Lower lobe of right lung (tissue), 2 donors: ENCODE measurements around the gene TCP10L. TPM values are rescaled to one million over a fixed set of nuclear protein-coding genes. Genes with fewer than 3 reads are reported as not detected.

Experiments used
- ATAC-seq, 2 donors: fragments of 200-7000 bp; cut with Tn5 transposase; one replicate each; pipeline ENCODE4 v1.9.1; 2020 to 2022; ENCODE audit warnings: mild to moderate bottlenecking in 2 of 2, moderate library complexity in 2 of 2
- DNase-seq: peaks from one replicate; pipeline ENCODE4 v3.0.0-alpha.2; 2020
- H3K27ac ChIP-seq: fragments of 200-600 bp; one replicate; pipeline ENCODE4 v1.8.0; 2022
- H3K27me3 ChIP-seq: fragments of 200-600 bp; one replicate; pipeline ENCODE4 v1.8.0; 2022; ENCODE audit warnings: low read depth
- H3K36me3 ChIP-seq: fragments of 200-600 bp; one replicate; pipeline ENCODE4 v1.8.0; 2022; ENCODE audit warnings: mild to moderate bottlenecking
- H3K4me1 ChIP-seq: fragments of 200-600 bp; one replicate; pipeline ENCODE4 v1.8.0; 2022
- H3K4me3 ChIP-seq: fragments of 200-600 bp; one replicate; pipeline ENCODE4 v1.8.0; 2022; ENCODE audit warnings: mild to moderate bottlenecking
- H3K9me3 ChIP-seq: fragments of 200-600 bp; one replicate; pipeline ENCODE4 v1.8.0; 2022
- intact Hi-C: fragments of 100-400 bp; cut with DNase I; formaldehyde crosslinking; loops from one replicate; pipeline ENCODE4 v1.11.0; 2022
- total RNA-seq: library from RNA; stranded (reverse); fragmentation: NEBNext Ultra II Directional; extraction: Animal tissue kit (Norgen Biotek cat#: 25700); gene quantifications from one replicate; pipeline ENCODE4 v1.2.1, GENCODE V29; 2021
- TF ChIP-seq, protein P1 (sequence below): fragments of 200-600 bp; IDR thresholded peaks from one replicate; pipeline ENCODE4 v1.8.0; 2022; ENCODE audit warnings: antibody characterized with exemption, mild to moderate bottlenecking
- donor health status: DM: no; HTN: yes; CAD: no; lungs with severe emphysema.

TCP10L gene
- total RNA-seq, 1 donor from 2014 or later: 0.71 TPM

DNA sequence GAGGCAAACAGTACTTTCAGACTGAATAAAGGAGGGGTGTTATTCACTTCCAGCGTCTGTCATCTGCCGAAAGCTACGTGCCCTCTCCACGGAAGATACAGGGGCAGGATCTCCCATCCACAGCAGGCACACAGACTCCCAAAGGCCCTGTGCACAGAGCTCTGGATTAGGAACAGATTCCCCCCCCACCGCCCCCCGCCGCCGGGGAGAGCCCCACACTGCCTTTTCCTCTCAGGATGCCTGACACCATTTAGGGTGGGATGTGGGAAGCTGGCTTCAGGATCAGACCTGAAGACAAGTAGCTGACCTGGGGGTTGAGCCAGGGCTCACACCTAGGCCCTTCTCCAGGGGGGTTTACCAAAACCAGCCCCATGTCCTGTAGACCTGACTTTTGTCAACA, 8.4 kb upstream of the TCP10L start:
- Histone ChIP-seq H3K27me3 (no peaks in the 10 kb centered on the region), H3K9me3 (no peaks in the 10 kb centered on the region), H3K27ac (no peak overlapping the region), H3K36me3 (peaks cover 15% of the 10 kb centered on the region), H3K4me1 (no peaks in the 10 kb centered on the region), H3K4me3 (no peak overlapping the region)
- no peak for DNase-seq
- intact Hi-C loops: no loop called here
- TF ChIP-seq, protein P1, sequence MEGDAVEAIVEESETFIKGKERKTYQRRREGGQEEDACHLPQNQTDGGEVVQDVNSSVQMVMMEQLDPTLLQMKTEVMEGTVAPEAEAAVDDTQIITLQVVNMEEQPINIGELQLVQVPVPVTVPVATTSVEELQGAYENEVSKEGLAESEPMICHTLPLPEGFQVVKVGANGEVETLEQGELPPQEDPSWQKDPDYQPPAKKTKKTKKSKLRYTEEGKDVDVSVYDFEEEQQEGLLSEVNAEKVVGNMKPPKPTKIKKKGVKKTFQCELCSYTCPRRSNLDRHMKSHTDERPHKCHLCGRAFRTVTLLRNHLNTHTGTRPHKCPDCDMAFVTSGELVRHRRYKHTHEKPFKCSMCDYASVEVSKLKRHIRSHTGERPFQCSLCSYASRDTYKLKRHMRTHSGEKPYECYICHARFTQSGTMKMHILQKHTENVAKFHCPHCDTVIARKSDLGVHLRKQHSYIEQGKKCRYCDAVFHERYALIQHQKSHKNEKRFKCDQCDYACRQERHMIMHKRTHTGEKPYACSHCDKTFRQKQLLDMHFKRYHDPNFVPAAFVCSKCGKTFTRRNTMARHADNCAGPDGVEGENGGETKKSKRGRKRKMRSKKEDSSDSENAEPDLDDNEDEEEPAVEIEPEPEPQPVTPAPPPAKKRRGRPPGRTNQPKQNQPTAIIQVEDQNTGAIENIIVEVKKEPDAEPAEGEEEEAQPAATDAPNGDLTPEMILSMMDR: no peak
- no peak for ATAC-seq

DNA sequence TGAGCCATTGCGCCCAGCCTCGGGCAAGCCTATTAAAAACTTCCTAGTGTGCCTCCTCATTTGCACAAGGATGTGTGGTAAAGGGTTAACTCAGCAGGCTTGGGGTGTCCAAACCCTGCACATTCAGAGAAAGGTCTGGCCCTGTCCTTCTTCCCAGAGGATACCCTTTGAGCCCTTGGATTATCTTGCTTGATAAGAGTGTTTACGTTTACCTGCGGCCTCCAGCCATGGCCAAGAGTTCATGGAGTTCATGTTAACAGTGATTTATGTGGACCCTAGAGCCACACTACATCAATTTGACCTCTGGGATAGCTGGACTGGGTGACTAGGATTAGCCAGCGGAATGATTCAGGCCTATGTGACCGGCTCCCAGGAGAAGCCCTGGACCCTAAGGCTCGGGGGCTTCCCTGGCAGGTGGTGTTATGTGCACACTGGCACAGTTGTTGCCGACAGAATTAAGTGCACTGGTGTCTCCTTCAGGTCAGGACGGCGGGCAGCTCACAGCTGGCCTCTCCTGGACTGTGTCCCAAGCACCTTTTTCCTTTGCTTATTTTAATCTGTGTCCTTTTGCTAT, 7.7 kb upstream of the TCP10L start:
- no peak for DNase-seq
- H3K4me3 ChIP-seq: no peak overlapping the region
- H3K4me1 ChIP-seq: no peaks in the 10 kb centered on the region
- TF ChIP-seq, protein P1: no peak
- no peak for ATAC-seq
- intact Hi-C loops: no loop called here
- no peaks in the 10 kb centered on the region for H3K27me3 ChIP-seq
- no peak overlapping the region for H3K27ac ChIP-seq
- H3K9me3 ChIP-seq: no peaks in the 10 kb centered on the region
- peaks cover 8% of the 10 kb centered on the region for H3K36me3 ChIP-seq

DNA sequence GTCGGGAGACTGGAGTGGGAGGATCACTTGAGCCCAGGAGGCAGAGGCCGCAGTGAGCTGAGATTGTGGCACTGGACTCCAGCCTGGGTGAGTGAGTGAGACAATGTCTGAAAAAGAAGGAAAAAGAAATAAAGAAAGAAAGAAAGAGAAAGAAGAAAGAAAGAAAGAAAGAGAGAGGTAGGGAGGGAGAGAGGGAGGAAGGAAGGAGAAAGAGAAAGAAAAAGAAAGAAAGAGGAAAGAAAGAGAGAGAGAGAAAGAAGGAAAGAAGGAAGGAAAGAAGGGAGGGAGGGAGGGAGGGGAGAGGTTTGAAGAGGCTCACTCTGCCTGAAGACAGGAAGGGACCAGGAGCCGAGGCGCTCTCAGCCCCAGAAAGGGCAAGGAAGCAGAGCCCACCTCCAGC, 4.8 kb upstream of the TCP10L start:
- H3K36me3 ChIP-seq: no peaks in the 10 kb centered on the region
- DNase-seq (no peak), ATAC-seq (no peak)
- H3K4me3 ChIP-seq: no peak overlapping the region
- H3K9me3 ChIP-seq: no peaks in the 10 kb centered on the region
- H3K27me3 ChIP-seq: no peaks in the 10 kb centered on the region
- no peak overlapping the region for H3K27ac ChIP-seq
- intact Hi-C loops: no loop called here
- TF ChIP-seq, protein P1: no peak
- H3K4me1 ChIP-seq: no peaks in the 10 kb centered on the region

DNA sequence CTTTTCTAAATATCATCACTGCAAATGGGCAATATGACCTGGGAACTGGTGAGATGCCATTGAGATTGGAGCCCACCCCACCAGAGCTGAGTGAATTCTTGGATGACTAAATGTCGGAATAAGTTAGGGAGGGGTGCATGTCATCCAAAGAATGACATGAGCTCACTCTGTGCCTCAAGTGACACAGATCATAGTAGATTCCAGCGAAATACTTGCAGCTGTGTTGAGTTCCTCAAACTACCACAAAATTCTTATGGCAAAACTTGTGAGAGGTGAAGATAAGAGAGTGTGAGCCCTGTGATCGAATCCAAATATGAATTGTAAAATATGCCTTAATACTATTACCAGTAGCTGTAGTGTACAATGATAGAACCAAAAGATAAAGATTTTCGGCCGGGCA, 2.3 kb upstream of the TCP10L start:
- Histone ChIP-seq H3K4me3 (no peak overlapping the region), H3K36me3 (no peaks in the 10 kb centered on the region), H3K9me3 (no peaks in the 10 kb centered on the region), H3K4me1 (no peaks in the 10 kb centered on the region), H3K27me3 (no peaks in the 10 kb centered on the region), H3K27ac (no peak overlapping the region)
- TF ChIP-seq, protein P1: no peak
- DNase-seq (no peak), ATAC-seq (no peak)
- intact Hi-C loops: no loop called here

DNA sequence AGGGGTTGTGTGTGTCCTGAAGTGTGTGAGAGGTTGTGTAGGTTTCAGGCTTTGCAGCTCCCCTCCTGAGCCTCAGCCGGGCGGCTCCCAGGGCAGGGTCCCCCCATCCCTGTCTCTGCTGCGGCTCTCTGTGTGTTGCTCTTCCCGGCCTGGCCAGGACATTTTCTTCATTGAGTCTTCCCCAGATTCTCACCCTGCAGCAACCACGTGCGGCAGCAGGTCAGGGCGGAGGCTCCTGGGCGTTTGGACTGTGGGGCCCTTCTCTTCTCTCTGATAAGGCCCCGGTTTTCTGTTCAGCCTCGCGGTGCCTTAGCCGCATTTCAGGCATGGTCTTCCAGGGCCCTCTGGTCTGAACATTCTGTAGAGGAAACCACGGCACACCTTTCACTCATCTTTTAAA, 1.8 kb upstream of the TCP10L start:
- Histone ChIP-seq H3K4me1 (no peaks in the 10 kb centered on the region), H3K36me3 (no peaks in the 10 kb centered on the region), H3K9me3 (no peaks in the 10 kb centered on the region), H3K27ac (no peak overlapping the region), H3K27me3 (no peaks in the 10 kb centered on the region), H3K4me3 (no peak overlapping the region)
- no peak for DNase-seq
- TF ChIP-seq, protein P1: no peak
- no peak for ATAC-seq
- intact Hi-C loops: no loop called here

DNA sequence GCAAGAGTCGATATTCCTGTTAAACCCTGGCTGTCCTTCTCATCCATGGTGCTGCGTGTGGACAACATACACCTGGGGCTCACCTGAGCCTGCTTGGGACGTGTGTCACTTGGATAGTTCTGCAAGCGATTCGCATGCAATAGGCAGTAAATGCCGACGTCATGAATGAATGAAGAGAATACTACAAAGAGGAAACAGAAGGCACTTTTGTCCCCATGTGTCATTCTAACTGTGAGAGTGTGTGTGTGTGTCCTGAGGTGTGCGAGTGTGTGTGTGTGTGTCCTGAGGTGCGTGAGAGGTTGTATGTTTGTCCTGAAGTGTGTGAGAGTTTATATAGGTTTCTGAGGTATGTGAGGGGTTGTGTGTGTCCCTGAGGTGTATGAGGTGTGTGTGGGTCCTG, 647 bp upstream of the TCP10L start:
- H3K36me3 ChIP-seq: no peaks in the 10 kb centered on the region
- H3K9me3 ChIP-seq: no peaks in the 10 kb centered on the region
- no peak for DNase-seq
- TF ChIP-seq, protein P1: no peak
- H3K4me3 ChIP-seq: no peak overlapping the region
- H3K27ac ChIP-seq: no peak overlapping the region
- H3K27me3 ChIP-seq: no peaks in the 10 kb centered on the region
- no peaks in the 10 kb centered on the region for H3K4me1 ChIP-seq
- no peak for ATAC-seq
- intact Hi-C loops: no loop called here
